Fibroblast of lung (primary cell): ENCODE data around the gene VPS41. TPM values are rescaled to one million over a fixed set of nuclear protein-coding genes. Genes with fewer than 3 reads are reported as not detected.

Source experiments
- DNase-seq, 2 donors: peaks; one replicate each; pipeline versions ENCODE4 v3.0.0 to v3.0.0-alpha.2; 2010; ENCODE audit warnings: low read depth in 2 of 2
- H2AFZ ChIP-seq: 2 replicates; pipeline ENCODE4 v1.5.1; 2012; ENCODE audit warnings: low read length, control low read depth, inconsistent platforms
- H3K27ac ChIP-seq: 2 replicates; pipeline ENCODE4 v1.5.1; 2011; ENCODE audit warnings: low read length, control low read depth; ENCODE audit not compliant: insufficient read depth
- H3K27me3 ChIP-seq: 2 replicates; pipeline ENCODE4 v1.5.1; 2011; ENCODE audit warnings: mild to moderate bottlenecking, low read length; ENCODE audit not compliant: control insufficient read depth, insufficient read depth
- H3K36me3 ChIP-seq: 2 replicates; pipeline ENCODE4 v1.5.1; 2011; ENCODE audit warnings: low read length; ENCODE audit not compliant: control insufficient read depth, insufficient read depth
- H3K4me1 ChIP-seq: 2 replicates; pipeline ENCODE4 v1.5.1; 2011; ENCODE audit warnings: low read length; ENCODE audit not compliant: control insufficient read depth, insufficient read depth; ENCODE audit errors: extremely low read depth
- H3K4me2 ChIP-seq: 2 replicates; pipeline ENCODE4 v1.5.1; 2011; ENCODE audit warnings: low read length, control low read depth; ENCODE audit not compliant: insufficient read depth; ENCODE audit errors: extremely low read depth
- H3K4me3 ChIP-seq, 4 experiments: fragments of 200-600 bp in 1 of 4; sonication (generic) in 1 of 4; replicated peaks in 1 of 4; 2 replicates each; pipeline ENCODE4 v1.5.1; 2011 to 2016; ENCODE audit warnings: low read length in 4 of 4, low read depth in 3 of 4, mild to moderate bottlenecking in 3 of 4, control low read depth in 2 of 4, inconsistent platforms in 1 of 4, mixed read lengths in 1 of 4; ENCODE audit not compliant: insufficient read depth in 1 of 4; ENCODE audit errors: control extremely low read depth in 1 of 4
- H3K79me2 ChIP-seq: 2 replicates; pipeline ENCODE4 v1.5.1; 2012; ENCODE audit warnings: mild to moderate bottlenecking, low read length, inconsistent platforms; ENCODE audit not compliant: control insufficient read depth, insufficient read depth
- H3K9ac ChIP-seq: 2 replicates; pipeline ENCODE4 v1.5.1; 2011; ENCODE audit warnings: mild to moderate bottlenecking, low read length, control low read depth; ENCODE audit not compliant: insufficient read depth
- H3K9me3 ChIP-seq: 2 replicates; pipeline ENCODE4 v1.5.1; 2012; ENCODE audit warnings: low read depth, low read length; ENCODE audit not compliant: control insufficient read depth, insufficient read depth
- H4K20me1 ChIP-seq: 2 replicates; pipeline ENCODE4 v1.5.1; 2011; ENCODE audit warnings: low read length; ENCODE audit not compliant: control insufficient read depth, insufficient read depth; ENCODE audit errors: extremely low read depth
- CTCF ChIP-seq, 2 donors: IDR thresholded peaks in 1 of 2; conservative IDR thresholded peaks in 1 of 2; 1 replicate in 1 of 2; 2 replicates in 1 of 2; pipeline ENCODE4 v1.5.1; 2011 to 2012; ENCODE audit warnings: low read length in 2 of 2, control low read depth in 1 of 2, inconsistent platforms in 1 of 2, low read depth in 1 of 2, mild to moderate bottlenecking in 1 of 2
- EZH2 ChIP-seq: IDR thresholded peaks from 2 replicates; pipeline ENCODE4 v1.5.1; 2012; ENCODE audit warnings: low read length, control low read depth, mild to moderate bottlenecking; ENCODE audit errors: missing control alignments
- polyA plus RNA-seq, 2 donors: library from polyadenylated mRNA; depleted of rRNA in 1 of 2; stranded (reverse) in 1 of 2; unstranded in 1 of 2; fragments of >200 nt; gene quantifications; 2 replicates each; pipeline ENCODE4 v1.2.1, GENCODE V29; 2011 to 2012; ENCODE audit warnings: missing spikeins in 1 of 2
- total RNA-seq: library from RNA; depleted of rRNA; stranded (reverse); fragments of >200 nt; gene quantifications from 2 replicates; pipeline ENCODE4 v1.2.1, GENCODE V29; 2014

The VPS41 gene
- total and polyA plus RNA-seq, 2 donors (not counting 1 experiment from before 2014, with no cell fraction given): 55.5 to 66.7 TPM

- no peaks in the 10 kb centered on the region for H3K4me1 ChIP-seq
- no peak overlapping the region for H3K27ac ChIP-seq
- no peaks in the 10 kb centered on the region for H3K9me3 ChIP-seq
- no peak overlapping the region for H2AFZ ChIP-seq
- H3K27me3 ChIP-seq: no peaks in the 10 kb centered on the region
- H3K9ac ChIP-seq: no peak overlapping the region
- no peaks in the 10 kb centered on the region for H4K20me1 ChIP-seq
- no peak overlapping the region for H3K4me3 ChIP-seq
- TF ChIP-seq EZH2: no peak
- TF ChIP-seq CTCF (conservative IDR thresholded peaks at IDR 0.05 in 1 of 2, IDR thresholded peaks at IDR 0.05 in 1 of 2; ENCODE audit: low read depth in 1 of 2, low read length in 2 of 2): no peak
- no peaks in the 10 kb centered on the region for H3K36me3 ChIP-seq
- no peak overlapping the region for H3K4me2 ChIP-seq
- DNase-seq: no peak
- H3K79me2 ChIP-seq: no peaks in the 10 kb centered on the region
These were observed 133.3 kb downstream of the VPS41 start for GRCh38 chr7:38775506-38776175.

GRCh38 chr7:38773430-38773829 lies 135.6 kb downstream of the VPS41 start:
- Histone ChIP-seq H3K36me3 (no peaks in the 10 kb centered on the region), H3K4me1 (no peaks in the 10 kb centered on the region), H3K4me2 (no peak overlapping the region), H3K9me3 (no peaks in the 10 kb centered on the region), H4K20me1 (no peaks in the 10 kb centered on the region), H3K4me3 (no peak overlapping the region), H3K27ac (no peak overlapping the region), H3K9ac (no peak overlapping the region), H2AFZ (no peak overlapping the region), H3K79me2 (no peaks in the 10 kb centered on the region), H3K27me3 (no peaks in the 10 kb centered on the region)
- TF ChIP-seq EZH2 (no peak), CTCF (conservative IDR thresholded peaks at IDR 0.05 in 1 of 2, IDR thresholded peaks at IDR 0.05 in 1 of 2; ENCODE audit: low read depth in 1 of 2, low read length in 2 of 2) (no peak)
- no peak for DNase-seq

- H3K4me2 ChIP-seq: no peak overlapping the region
- H3K27me3 ChIP-seq: no peaks in the 10 kb centered on the region
- H3K27ac ChIP-seq: no peak overlapping the region
- no peaks in the 10 kb centered on the region for H4K20me1 ChIP-seq
- no peaks in the 10 kb centered on the region for H3K79me2 ChIP-seq
- no peak overlapping the region for H3K9ac ChIP-seq
- no peaks in the 10 kb centered on the region for H3K4me1 ChIP-seq
- H3K36me3 ChIP-seq: no peaks in the 10 kb centered on the region
- H3K9me3 ChIP-seq: no peaks in the 10 kb centered on the region
- no peak for TF ChIP-seq CTCF (conservative IDR thresholded peaks at IDR 0.05 in 1 of 2, IDR thresholded peaks at IDR 0.05 in 1 of 2; ENCODE audit: low read depth in 1 of 2, low read length in 2 of 2)
- TF ChIP-seq EZH2: no peak
- no peak overlapping the region for H2AFZ ChIP-seq
- no peak overlapping the region for H3K4me3 ChIP-seq
- DNase-seq: no peak
These were observed 148.8 kb downstream of the VPS41 start for GRCh38 chr7:38760226-38760625.
